ENCODE data around the gene DESI2.

The DESI2 gene

DNA sequence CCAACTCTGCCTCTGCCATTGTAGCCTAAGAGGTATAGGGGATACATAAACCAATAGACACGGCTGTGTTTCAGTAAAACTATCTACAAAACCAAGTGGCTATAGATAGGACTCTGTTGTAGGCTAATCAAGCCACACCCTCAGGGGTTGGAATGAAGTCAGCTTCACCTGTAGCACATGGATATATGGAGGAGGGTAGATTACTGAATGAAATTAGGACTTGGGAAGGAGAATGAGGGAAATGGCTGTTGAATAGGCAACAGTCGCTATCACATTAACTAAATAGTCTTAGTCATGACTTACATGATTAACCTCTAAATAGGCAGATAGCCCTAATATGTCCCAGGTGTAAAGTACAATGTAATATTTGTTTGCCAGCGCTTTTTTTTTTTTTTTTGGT is 49.7 kb downstream of the DESI2 start:
- no peak for DNase-seq (ENCODE audit: low read depth)
- TF ChIP-seq, protein P1, sequence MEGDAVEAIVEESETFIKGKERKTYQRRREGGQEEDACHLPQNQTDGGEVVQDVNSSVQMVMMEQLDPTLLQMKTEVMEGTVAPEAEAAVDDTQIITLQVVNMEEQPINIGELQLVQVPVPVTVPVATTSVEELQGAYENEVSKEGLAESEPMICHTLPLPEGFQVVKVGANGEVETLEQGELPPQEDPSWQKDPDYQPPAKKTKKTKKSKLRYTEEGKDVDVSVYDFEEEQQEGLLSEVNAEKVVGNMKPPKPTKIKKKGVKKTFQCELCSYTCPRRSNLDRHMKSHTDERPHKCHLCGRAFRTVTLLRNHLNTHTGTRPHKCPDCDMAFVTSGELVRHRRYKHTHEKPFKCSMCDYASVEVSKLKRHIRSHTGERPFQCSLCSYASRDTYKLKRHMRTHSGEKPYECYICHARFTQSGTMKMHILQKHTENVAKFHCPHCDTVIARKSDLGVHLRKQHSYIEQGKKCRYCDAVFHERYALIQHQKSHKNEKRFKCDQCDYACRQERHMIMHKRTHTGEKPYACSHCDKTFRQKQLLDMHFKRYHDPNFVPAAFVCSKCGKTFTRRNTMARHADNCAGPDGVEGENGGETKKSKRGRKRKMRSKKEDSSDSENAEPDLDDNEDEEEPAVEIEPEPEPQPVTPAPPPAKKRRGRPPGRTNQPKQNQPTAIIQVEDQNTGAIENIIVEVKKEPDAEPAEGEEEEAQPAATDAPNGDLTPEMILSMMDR (IDR thresholded peaks at IDR 0.05; ENCODE audit: insufficient read depth, low read depth, low read length, missing control alignments) = no peak
- no peak overlapping the region for H3K4me3 ChIP-seq (ENCODE audit: low read depth, low read length)

- TF ChIP-seq, protein P1 (IDR thresholded peaks at IDR 0.05; ENCODE audit: insufficient read depth, low read depth, low read length, missing control alignments) = no peak
- no peak overlapping the region for H3K4me3 ChIP-seq (ENCODE audit: low read depth, low read length)
- DNase-seq (ENCODE audit: low read depth) = no peak
Observed at GRCh38 chr1:244704107-244704506, 51.2 kb downstream of the DESI2 start.

- H3K4me3 ChIP-seq (ENCODE audit: low read depth, low read length) = no peak overlapping the region
- TF ChIP-seq, protein P1 (IDR thresholded peaks at IDR 0.05; ENCODE audit: insufficient read depth, low read depth, low read length, missing control alignments) = no peak
- no peak for DNase-seq (ENCODE audit: low read depth)
Observed at GRCh38 chr1:244705261-244706234, 52.6 kb downstream of the DESI2 start.

- TF ChIP-seq, protein P1 (IDR thresholded peaks at IDR 0.05; ENCODE audit: insufficient read depth, low read depth, low read length, missing control alignments) = no peak
- H3K4me3 ChIP-seq (ENCODE audit: low read depth, low read length) = no peak overlapping the region
- DNase-seq (ENCODE audit: low read depth) = no peak
Observed at GRCh38 chr1:244709076-244709475, 56.1 kb downstream of the DESI2 start.

DNA sequence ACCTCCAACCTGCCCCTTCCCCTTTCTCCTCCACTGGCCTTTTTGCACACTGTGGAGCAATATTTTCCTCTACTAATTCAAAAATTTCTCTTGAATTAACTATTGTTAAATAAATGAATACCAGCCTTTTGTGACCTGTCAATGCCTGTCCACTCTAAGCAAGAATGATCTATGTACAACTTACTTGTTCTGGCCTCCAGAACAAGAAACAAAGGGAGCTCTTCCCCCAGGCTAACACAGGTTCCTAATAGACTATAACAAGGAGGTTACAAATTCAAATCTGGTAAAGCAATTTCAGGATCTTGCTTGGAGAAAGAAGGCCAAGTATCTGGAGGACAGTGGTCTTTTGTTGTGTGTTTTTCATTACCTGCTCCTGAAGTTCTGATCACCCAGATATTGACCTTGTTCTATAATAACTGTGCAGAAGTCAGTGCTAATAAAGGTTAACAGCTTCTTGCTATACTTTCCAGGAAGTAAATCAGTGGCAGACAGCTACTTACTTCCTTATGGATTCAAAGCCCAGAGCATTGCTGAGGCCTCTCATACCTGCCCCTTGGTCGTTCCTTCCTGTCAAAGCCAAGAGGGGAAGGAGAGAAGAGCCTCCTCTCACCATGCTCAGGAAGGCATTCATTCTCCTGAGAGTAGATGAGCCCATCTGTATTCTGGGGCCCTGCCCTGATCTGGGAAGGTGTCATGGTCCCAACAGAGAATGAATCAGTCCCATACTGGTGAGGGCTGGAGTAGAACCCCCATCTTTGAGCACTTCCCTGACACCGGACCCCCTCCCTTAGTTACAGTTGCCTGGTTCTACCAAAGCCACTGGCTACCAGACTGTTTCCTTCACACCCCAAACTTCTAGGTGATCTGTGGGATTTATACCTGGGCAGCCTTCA is 56.8 kb downstream of the DESI2 start:
- H3K4me3 ChIP-seq (ENCODE audit: low read depth, low read length) = no peak overlapping the region
- TF ChIP-seq, protein P1 (IDR thresholded peaks at IDR 0.05; ENCODE audit: insufficient read depth, low read depth, low read length, missing control alignments) = no peak
- DNase-seq (ENCODE audit: low read depth) = no peak

GRCh38 chr1:244710474-244711062 is 57.6 kb downstream of the DESI2 start:
- DNase-seq (ENCODE audit: low read depth) = no peak

More at GRCh38 chr1:244710474-244711062, 57.6 kb downstream of the DESI2 start:
- TF ChIP-seq, protein P1 (IDR thresholded peaks at IDR 0.05; ENCODE audit: insufficient read depth, low read depth, low read length, missing control alignments) = no peak
- no peak overlapping the region for H3K4me3 ChIP-seq (ENCODE audit: low read depth, low read length)

Measured in GM12865 (cell line).